Vagina (tissue), 2 donors: ENCODE measurements around the gene SLC37A1. TPM values are rescaled to one million over a fixed set of nuclear protein-coding genes. Genes with fewer than 3 reads are reported as not detected.

Experiments used
- DNase-seq, 2 donors: peaks; one replicate each; pipeline ENCODE4 v3.0.0-alpha.2; 2017; ENCODE audit errors: extremely low spot score in 2 of 2
- H3K27ac ChIP-seq: fragments of 200-600 bp; sonication (generic); one replicate; pipeline ENCODE4 v1.5.1; 2019
- H3K27me3 ChIP-seq: fragments of 200-600 bp; sonication (generic); one replicate; pipeline ENCODE4 v1.5.1; 2019
- H3K36me3 ChIP-seq, 2 donors: fragments of 200-600 bp; sonication (generic); one replicate each; pipeline ENCODE4 v1.5.1; 2017 to 2019
- H3K4me1 ChIP-seq: fragments of 200-600 bp; sonication (generic); one replicate; pipeline ENCODE4 v1.5.1; 2019
- H3K4me3 ChIP-seq, 2 donors: fragments of 200-600 bp; sonication (generic); 1 replicate in 1 of 2; 2 replicates in 1 of 2; pipeline ENCODE4 v1.5.1; 2016 to 2019
- H3K9me3 ChIP-seq: fragments of 200-600 bp; sonication (generic); one replicate; pipeline ENCODE4 v1.5.1; 2019
- CTCF ChIP-seq, 3 experiments: fragments of 450-650 bp in 2 of 3; fragments of 200-600 bp in 1 of 3; sonication (generic) in 1 of 3; IDR thresholded peaks; one replicate each; pipeline ENCODE4 v1.5.1; 2017 to 2019; ENCODE audit warnings: antibody characterized with exemption in 3 of 3, mild to moderate bottlenecking in 2 of 3, moderate library complexity in 2 of 3
- POLR2A ChIP-seq, 2 donors: fragments of 450-650 bp; IDR thresholded peaks; one replicate each; pipeline ENCODE4 v1.6.1; 2017; ENCODE audit warnings: antibody characterized with exemption in 2 of 2, mild to moderate bottlenecking in 2 of 2, moderate library complexity in 2 of 2
- POLR2AphosphoS5 ChIP-seq, 2 donors: sonication (generic); formaldehyde crosslinking; IDR thresholded peaks; one replicate each; pipeline ENCODE4 v1.9.0; 2017; ENCODE audit warnings: antibody characterized with exemption in 2 of 2, mild to moderate bottlenecking in 2 of 2, low read depth in 1 of 2; ENCODE audit not compliant: insufficient read depth in 1 of 2
- intact Hi-C: fragments of 100-400 bp; cut with DNase I; formaldehyde crosslinking; loops from one replicate; pipeline ENCODE4 v1.15.1; 2023
- total RNA-seq: library from RNA; depleted of rRNA; stranded (reverse); fragments of >200 nt; gene quantifications from one replicate; pipeline ENCODE4 v1.2.3, GENCODE V29; 2016

SLC37A1 gene
- total RNA-seq, 1 donor from 2014 or later, result 11.8 TPM

GRCh38 chr21:42505090-42505726 is 8.4 kb upstream of the SLC37A1 start:
- Histone ChIP-seq H3K9me3 (no peaks in the 10 kb centered on the region), H3K36me3 (no peaks in the 10 kb centered on the region), H3K27ac (no peak overlapping the region), H3K4me1 (no peaks in the 10 kb centered on the region), H3K27me3 (no peaks in the 10 kb centered on the region), H3K4me3 (no peak overlapping the region)
- intact Hi-C loops, result no loop called here
- TF ChIP-seq CTCF (IDR thresholded peaks at IDR 0.05) (no peak), POLR2A (IDR thresholded peaks at IDR 0.05) (no peak), POLR2AphosphoS5 (IDR thresholded peaks at IDR 0.05; ENCODE audit: insufficient read depth in 1 of 2, low read depth in 1 of 2) (no peak)
- no peak for DNase-seq

DNA sequence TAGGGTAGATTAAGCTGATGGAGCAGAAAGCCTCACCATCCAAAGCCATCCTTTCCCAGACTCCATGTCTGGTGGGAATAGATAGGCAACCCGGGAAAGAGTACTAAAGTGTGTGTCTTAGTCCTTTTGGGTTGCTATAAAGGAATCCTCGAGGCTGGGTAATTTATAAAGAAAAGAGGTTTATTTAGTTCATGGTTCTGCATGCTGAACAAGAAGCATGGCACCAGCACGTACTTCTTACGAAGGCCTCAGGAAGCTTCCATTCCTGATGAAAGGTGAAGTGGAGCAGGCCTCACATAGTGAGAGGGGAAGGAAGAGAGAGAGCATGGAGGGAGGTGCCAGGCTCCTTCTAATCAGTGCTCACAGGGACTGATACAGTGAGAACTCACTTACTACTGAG is 6.2 kb upstream of the SLC37A1 start:
- intact Hi-C loops, result no loop called here
- no peak for TF ChIP-seq POLR2AphosphoS5 (IDR thresholded peaks at IDR 0.05; ENCODE audit: insufficient read depth in 1 of 2, low read depth in 1 of 2)
- TF ChIP-seq CTCF (IDR thresholded peaks at IDR 0.05), result no peak
- TF ChIP-seq POLR2A (IDR thresholded peaks at IDR 0.05), result no peak
- no peak overlapping the region for H3K4me3 ChIP-seq
- no peak overlapping the region for H3K27ac ChIP-seq
- H3K27me3 ChIP-seq, result no peaks in the 10 kb centered on the region
- no peaks in the 10 kb centered on the region for H3K9me3 ChIP-seq
- DNase-seq, result peak in 1 of 2 donors; percentile 25
- no peaks in the 10 kb centered on the region for H3K4me1 ChIP-seq
- no peaks in the 10 kb centered on the region for H3K36me3 ChIP-seq

- H3K27ac ChIP-seq, result no peak overlapping the region
- peaks cover 6% of the 10 kb centered on the region for H3K4me1 ChIP-seq
- no peaks in the 10 kb centered on the region for H3K9me3 ChIP-seq
- no peak overlapping the region for H3K4me3 ChIP-seq
- intact Hi-C loops, result no loop called here
- DNase-seq, result no peak
- H3K27me3 ChIP-seq, result no peaks in the 10 kb centered on the region
- H3K36me3 ChIP-seq, result no peaks in the 10 kb centered on the region
- TF ChIP-seq CTCF (IDR thresholded peaks at IDR 0.05) (no peak), POLR2AphosphoS5 (IDR thresholded peaks at IDR 0.05; ENCODE audit: insufficient read depth in 1 of 2, low read depth in 1 of 2) (no peak), POLR2A (IDR thresholded peaks at IDR 0.05) (no peak)
Observed at GRCh38 chr21:42508371-42508770, 5.3 kb upstream of the SLC37A1 start.

DNA sequence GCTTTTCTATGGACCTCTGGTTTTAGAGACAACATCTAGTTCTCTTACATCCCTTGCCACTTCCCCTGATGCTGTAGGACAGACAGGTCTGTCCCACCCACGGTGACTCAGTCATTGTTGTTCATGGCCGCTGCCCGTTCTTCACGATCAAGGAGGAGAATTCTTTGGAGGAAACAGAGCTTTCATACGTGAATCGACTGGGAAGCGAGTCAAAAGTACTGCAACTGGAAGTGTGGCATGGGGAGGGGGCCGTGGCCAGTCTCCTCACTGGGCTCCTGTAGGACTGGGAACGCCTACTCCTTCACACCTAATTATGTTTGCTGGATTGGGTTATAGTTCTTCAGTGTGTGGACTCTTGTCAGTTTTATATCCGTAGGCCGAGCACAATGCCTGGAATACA is 4.4 kb upstream of the SLC37A1 start:
- H3K27ac ChIP-seq, result no peak overlapping the region
- DNase-seq, result peak in 1 of 2 donors; percentile 61
- no peaks in the 10 kb centered on the region for H3K9me3 ChIP-seq
- H3K27me3 ChIP-seq, result no peaks in the 10 kb centered on the region
- H3K4me3 ChIP-seq, result no peak overlapping the region
- TF ChIP-seq CTCF (IDR thresholded peaks at IDR 0.05) (no peak), POLR2A (IDR thresholded peaks at IDR 0.05) (no peak), POLR2AphosphoS5 (IDR thresholded peaks at IDR 0.05; ENCODE audit: insufficient read depth in 1 of 2, low read depth in 1 of 2) (no peak)
- peaks cover 6% of the 10 kb centered on the region for H3K4me1 ChIP-seq
- H3K36me3 ChIP-seq, result no peaks in the 10 kb centered on the region
- intact Hi-C loops, result no loop called here

- Histone ChIP-seq H3K9me3 (no peaks in the 10 kb centered on the region), H3K4me3 (no peak overlapping the region), H3K4me1 (peaks cover 32% of the 10 kb centered on the region), H3K36me3 (no peaks in the 10 kb centered on the region), H3K27ac (no peak overlapping the region), H3K27me3 (no peaks in the 10 kb centered on the region)
- intact Hi-C loops, result no loop called here
- peak in 1 of 2 donors; percentile 61 for DNase-seq
- TF ChIP-seq POLR2AphosphoS5 (IDR thresholded peaks at IDR 0.05; ENCODE audit: insufficient read depth in 1 of 2, low read depth in 1 of 2) (no peak), CTCF (IDR thresholded peaks at IDR 0.05) (no peak), POLR2A (IDR thresholded peaks at IDR 0.05) (no peak)
Observed at GRCh38 chr21:42512346-42513034, 1.2 kb upstream of the SLC37A1 start.
